Skin of body (tissue), 2 donors: ENCODE measurements around the gene RBM33. TPM values are rescaled to one million over a fixed set of nuclear protein-coding genes. Genes with fewer than 3 reads are reported as not detected.
A peak's percentile ranks its signal among the peaks of the same experiment; 100 is the strongest.

Experiments used
- DNase-seq: peaks from one replicate; lab custom pipeline; 2025; lab: John Stamatoyannopoulos, UW
- total RNA-seq: library from RNA; depleted of rRNA; stranded (reverse); fragments of >200 nt; gene quantifications from one replicate; pipeline ENCODE4 v1.2.3, GENCODE V29; 2014

RBM33 gene
- total RNA-seq, 1 donor from 2014 or later: 50.4 TPM

DNA sequence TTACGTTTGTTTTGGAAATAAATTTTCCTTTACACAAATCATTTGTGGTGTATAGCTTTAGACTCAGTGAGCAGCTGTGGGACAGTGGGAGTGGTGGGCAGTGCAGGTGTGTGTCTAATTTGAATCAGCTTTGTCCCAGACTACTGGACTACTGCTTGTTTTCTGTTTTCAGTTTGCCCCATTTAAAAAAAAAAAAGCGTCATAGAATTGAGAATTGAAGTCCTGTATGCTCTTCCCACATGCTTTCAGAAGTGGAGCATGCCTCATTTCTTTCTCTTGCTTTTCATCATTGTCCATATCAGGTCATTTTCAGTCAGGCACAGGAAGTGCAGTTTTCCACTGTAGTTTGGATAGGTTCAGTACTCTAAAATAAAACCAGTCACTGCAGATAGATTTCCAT is 101.7 kb downstream of the RBM33 start:
- no peak for DNase-seq

DNA sequence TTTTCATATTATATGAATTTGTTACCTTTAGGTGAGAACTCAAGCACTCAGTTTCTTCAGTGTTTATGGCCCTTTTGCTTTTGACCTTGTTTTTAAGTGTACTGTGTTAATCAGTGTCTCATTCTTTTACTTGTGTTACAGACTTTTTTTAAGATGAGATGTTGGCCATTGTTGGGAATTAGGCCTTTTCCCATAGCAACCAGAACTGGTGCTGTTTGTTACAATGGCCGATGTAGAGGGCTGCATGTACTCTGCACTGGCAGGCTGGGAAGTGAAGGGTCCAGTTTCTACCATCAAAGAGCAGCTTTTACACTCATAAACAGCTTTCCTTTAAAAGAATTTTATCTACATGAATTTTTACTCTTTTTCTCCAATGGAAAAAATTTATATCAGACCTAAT is 102.7 kb downstream of the RBM33 start:
- no peak for DNase-seq

DNA sequence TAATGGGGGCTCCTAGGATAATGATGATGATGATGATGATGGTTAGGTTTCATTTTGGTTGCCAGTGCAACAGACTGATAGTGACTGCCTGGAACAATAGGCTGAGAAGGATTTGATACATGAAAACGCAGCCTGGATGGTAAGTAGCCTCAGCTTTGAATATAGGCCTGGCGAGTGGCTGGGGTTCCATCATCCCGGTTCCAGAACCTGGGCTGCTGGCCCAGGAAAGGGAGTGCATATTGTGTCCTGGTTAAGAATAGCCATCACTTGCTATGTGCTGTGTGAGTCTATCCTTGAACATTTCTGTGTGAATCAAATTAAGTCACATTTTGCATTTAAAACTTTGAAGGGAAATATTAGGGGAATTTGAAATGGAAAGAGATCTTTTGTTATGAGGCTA is 105.1 kb downstream of the RBM33 start:
- DNase-seq: no peak

DNA sequence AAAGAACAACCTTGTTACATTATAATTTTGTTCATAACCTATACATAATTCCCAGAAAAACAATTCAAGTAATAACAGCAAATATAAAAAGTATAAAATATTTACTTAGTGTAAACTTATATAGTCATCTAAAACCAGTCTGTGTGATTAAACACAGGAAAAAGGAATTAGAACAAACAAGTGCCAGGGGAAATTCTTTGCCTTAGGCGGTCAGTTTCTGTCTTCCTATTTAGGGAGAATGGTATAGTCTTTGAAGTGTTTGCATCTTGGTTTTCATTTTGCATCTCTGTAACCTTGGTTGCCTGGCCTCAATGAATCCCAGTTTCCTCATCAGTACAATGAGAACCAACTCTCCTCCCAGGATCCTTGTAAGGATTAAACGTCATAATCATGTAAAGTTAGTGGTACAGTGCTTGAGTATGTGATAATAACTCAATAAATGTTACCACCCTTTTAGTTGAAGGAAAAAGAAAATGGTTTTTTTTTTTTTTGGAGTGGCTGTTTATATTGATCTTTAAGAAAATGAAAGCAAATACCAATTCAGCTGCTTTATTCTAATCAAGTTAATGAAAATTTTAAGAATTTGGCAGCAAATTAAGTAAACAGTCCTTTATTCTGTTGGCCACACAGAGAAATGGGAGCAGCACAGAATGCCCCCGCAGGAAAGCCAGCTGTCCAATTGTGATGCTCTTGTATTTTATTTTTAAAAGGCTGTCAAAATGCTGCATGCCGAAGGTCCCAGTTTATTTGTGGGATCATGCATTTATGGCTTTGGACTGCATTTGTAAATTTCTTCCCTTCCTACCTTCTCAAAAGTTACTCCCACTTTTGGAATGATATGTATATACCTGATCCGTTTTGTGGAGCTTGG is 106.0 kb downstream of the RBM33 start:
- no peak for DNase-seq

DNA sequence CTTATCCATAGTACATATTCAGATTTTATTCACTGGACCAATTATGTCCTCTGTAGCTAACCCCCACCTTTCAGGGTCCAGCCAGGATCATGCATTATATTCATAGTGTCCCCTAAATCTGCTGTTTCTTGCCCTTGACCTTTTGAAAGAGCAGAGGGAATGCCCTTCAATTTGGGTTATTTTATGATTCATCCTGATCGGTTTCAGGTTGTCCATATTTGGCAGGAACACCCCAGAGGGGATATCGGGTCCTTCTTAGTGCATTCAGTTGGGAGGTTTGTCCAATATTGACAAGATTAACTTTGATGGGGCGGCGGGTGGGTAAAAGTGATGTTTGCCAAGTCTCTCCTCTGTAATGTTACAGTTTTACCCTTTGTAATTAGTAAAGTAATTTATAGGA is 106.9 kb downstream of the RBM33 start:
- DNase-seq: no peak

DNA sequence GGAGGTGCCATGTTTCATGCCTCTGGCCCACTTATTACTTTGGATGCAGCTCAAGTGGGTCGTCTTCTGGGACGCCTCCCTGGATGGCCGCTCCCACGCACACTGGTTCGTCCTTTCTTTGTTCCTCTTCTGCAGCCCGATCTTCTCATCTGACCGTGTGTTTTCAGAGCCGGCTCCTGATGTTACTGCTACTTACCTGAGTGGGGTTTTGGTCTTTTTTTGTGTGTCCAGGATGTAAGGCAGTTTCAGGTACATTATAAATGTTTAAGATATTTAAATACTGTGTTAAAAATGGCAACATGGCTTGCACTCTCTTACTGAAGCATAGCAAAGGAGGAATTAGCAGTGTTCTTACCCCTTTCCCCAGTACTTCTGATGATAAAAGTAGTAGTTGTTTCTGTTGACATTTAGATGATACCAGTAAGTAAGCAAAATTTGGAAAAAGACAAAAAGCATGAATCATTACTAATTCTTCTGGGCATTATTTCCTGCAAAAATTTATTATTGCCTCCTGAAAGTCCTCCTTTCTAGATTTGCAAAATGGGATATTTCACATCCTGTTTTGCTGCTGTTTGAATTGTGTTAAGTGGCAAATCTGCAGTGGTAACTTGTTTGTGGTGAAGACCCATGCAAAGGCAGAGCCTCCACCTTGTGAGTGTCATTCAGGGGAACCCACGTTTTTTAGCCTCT is 108.4 kb downstream of the RBM33 start:
- DNase-seq: no peak

DNA sequence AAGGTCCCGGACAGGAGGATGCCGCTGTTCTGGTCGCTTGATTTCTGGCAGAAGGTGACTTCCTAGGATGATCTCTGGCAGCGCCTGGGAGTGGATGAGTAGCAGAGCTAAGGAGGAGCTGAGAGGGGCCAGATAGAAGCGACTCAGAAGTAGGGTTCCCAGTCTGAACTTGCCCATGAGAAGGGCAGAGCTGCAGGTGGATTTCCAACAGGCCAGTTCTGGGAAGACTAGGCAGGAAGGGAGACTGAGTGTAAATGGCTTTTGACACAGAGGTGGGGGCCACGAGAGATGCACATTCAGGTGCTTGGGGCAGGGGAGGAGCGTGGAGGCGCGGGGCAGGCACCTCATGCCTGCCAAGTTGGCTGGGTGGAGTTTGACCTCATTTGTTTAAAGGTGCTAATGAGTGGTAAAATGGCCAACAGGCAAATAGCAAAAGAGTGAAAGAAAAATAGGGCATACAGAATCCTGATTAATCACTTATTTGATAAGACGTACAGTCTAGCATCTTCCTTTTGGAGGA is 109.0 kb downstream of the RBM33 start:
- no peak for DNase-seq

DNA sequence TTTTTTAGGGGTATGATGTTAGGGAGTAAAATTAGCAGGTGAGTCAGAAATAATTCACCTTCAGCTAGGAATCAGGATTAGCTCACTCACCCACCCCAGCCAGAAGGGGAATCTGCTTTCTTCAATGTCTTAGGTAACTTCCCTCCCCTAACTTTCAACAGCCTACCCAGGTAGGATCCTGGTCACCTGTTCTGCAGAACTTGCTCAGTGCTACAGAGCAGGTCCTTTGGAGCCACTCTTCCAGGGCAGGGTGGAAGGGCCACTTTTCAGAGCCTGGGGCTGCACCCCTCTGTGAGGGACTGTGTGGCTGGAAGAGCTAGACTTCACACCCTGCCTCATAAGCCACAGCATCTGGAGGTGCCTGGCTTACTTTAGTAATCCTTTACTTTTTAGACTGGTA is 109.7 kb downstream of the RBM33 start:
- DNase-seq: no peak

DNA sequence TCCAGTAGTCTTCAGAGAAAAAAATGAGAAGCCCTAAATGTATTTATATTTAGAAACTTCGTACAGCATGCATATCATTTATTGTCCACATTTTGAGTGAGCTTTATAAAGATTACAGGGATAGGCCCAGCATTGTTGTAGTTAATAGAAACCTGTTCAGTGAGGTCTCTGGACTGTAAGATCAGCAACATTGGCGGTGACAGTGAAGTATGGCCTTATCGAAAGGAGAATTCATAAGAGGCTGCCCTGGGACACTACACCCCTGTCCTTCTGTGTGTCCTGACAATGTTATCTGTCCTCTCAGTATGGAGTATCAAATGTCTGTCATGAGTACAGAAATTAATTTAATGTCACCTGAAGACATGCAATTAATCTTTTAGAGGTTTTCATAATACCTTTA is 110.6 kb downstream of the RBM33 start:
- no peak for DNase-seq

DNA sequence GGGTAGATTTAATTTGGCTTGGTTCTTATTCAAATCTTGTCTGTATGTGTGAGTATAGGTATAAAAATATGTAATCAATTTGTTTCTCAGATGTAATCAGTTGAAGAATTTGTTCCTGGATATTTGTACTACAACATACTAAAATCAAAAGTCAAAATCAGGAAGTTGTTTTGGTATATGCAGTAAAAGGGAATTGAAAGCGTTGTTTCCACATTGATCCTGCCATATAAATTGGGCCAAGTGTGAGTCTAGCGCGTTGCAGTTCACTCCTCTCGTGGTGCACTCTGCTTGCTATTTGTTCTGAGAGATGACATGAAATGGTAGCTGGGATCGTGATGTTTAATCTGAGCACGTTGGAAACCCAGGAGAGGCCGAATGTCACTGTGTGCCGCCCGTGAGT is 111.9 kb downstream of the RBM33 start:
- no peak for DNase-seq

DNA sequence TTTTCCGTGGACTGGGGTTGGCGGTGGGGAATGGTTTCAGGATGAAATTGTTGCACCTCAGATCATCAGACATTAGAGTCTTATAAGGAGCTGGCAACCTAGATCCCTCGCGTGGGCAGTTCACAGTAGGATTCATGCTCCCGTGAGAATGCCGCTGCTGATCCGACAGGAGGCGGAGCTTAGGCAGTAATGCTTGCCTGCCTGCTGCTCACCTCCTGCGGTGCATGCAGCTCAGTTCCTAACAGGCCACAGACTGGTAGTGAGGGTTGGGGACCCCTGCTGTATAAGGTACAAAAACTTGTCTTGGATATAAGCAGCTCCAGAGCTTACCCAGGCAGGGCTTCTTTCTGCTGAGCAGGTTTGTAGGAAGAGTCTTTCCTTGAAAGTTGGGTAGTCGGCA is 113.9 kb downstream of the RBM33 start:
- no peak for DNase-seq

DNA sequence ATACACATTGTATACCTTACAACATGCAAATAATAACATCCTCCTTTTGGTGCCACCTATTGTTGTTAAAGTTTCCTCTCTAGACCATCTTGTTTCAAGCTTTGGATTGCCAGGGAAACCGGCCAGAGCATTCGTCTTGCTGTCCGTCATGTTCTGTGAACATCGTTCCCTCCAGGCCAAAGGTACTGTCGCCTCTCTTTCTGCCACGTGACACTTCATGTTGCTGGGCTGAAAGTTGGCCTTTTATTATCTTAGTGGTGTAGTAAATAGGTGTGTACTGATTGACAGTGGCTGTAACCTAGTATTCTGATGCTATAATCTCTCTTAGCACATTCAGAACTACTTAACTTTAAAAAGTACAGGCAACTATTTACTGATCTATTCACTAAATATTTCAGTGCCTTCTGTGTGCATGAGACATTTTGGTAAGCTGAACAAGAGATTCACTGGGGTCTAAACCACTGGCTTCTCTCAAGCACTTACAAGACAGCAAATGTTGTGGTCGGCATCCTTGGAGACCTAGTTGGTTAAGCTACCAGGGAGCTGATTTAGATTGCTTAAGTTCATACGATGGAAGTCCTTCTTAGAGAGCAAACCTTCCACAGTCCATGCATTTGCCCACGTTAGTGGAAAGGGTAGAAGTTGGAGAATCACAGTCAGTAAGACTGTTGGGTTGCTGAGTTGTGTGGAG is 115.4 kb downstream of the RBM33 start:
- no peak for DNase-seq

DNA sequence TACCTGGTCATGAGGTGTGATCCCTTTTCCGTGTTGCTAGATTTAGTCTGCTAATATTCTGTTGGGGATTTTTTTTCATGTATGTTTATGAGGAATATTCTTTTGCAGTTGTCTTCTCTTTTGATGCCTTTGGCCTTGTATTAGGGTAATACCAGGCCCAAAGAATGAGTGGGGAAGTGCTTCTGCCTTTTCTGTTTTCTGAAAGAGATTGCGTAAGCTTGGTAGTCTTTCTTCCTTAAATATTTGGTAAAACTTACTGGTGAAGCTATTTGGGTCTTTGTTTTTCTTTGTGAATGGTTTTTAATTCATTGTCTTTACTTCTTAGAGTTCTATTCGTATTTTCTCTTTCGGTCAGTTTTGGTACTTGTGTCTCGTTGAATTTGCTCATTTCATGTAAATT is 116.7 kb downstream of the RBM33 start:
- no peak for DNase-seq

DNA sequence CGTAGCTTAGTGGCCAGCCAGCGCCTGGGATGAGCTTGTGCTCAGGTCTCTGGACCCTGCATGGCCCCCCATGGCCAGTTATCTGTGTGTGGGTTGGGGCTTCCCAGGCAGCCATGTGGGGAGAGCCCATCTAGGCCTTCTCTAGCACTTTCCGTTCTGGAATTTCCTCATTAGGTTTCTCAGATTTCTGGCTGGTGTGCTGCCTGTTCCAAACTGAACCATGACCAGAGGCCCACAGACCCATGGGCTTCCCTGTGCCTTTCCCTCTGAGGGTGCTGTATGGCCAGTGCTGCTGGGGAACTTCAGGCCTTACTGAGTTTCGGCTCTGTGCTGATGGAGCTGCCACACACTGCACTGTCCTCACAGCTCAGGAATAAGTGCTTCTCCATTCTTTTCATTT is 117.6 kb downstream of the RBM33 start:
- DNase-seq: no peak

DNA sequence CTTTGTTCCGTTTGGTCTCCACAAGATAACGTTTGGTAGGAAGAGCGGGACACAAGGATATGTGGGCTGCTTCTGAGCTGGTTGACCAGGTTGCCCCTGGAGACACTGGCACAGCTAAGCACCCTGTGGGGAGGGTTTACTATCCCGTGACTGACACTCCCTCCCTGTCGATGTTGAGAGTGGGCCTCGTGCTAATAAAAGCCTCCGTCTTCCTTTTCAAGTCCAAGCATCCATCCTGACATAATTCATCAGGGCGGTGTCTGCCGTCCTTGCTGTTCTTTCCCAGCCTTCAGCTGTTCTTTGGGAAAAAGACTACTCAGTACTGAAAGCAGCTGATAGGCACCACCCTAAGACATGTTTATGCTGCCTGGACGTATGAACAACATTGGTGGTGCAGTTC is 118.2 kb downstream of the RBM33 start:
- no peak for DNase-seq

DNA sequence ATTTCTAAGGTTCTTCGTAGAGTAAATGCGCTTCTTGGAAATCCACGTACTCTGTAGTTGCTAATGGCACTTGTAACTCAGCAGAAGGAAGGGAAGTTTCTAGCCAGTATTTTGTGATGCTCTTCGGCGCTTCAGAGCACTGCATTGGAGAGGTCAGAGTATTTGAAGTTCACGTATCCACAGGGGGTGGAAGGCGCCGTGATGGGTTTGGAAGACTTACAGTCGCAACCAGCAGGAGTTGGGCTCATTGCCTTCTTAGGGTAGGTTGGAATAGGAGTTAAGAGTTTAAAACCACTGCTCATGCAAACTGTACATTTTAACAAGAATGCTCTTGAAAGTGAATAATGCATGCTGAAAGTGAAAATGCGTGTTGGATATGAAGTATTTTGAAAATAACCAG is 118.7 kb downstream of the RBM33 start:
- DNase-seq: no peak

DNA sequence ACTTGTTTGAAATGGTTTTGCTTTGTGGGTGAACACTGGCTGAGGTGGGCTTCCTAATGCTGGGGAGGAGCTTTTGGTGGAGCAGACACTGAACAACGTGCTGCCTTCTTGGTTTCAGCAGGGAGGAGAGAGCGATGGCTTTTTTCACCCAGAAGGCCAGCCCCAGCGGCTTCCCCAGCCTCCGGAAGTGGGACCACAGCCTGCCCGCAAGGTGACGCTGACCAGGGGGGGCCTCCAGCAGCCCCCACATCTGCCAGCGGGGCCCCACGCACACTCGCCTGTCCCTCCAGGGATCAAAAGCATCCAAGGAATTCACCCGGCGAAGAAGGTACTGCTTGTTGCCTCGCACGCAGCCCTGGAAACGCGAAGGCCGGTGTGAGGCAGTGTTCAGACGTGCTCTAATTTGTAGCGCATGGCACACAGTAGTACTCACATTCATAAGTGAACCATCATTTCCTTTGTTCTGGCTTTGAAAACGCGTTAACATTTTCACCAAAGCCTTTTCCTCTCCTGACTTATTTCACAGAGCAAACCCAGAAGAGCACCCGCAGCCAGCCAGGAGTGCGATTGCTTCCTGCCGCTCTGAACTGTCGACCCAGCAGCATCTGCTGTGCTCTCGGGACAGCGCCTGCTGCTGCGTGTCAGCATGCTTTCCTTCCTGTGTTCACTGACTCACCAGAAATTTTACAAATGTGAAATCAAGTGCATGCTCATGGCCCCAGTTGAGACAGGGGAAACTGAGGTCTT is 119.4 kb downstream of the RBM33 start:
- DNase-seq: peak; percentile 18

DNA sequence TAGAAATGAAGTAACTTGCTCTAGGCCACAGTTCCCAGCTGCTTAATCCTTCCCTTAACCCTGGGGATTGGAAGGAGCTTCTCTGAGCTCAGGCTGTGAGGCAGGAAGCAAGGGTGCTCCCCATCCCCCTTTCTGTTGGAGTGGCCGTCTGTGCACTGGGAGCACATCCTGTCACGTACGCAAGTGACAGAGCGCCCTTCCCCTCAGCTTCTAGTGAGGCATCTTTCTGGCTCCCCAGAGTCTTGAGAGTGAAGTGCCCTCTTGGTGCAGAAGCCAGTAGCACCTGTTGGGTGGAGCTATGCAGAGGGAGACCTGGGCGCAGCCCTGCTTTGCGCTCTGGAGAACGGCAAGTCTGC is 120.0 kb downstream of the RBM33 start:
- no peak for DNase-seq

DNA sequence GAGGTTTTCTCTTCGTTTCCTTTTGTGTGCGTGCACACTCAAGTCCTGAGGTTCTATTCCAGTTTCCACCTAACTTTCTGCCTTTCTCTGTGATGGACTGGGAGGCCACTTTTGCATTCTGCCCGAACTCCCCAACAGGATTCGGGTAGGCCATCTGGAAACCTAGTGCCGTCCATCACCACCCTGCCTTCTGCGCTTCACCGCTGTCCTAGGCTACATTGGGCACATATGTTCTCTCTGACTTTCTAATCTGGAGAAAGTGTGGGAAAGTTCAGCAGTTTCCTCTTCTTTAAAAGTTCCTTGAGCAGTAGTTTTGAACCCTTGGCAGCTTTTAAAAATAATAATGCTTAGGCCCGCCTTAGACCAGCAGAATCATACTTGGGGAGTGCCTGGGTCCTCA is 121.0 kb downstream of the RBM33 start:
- no peak for DNase-seq

DNA sequence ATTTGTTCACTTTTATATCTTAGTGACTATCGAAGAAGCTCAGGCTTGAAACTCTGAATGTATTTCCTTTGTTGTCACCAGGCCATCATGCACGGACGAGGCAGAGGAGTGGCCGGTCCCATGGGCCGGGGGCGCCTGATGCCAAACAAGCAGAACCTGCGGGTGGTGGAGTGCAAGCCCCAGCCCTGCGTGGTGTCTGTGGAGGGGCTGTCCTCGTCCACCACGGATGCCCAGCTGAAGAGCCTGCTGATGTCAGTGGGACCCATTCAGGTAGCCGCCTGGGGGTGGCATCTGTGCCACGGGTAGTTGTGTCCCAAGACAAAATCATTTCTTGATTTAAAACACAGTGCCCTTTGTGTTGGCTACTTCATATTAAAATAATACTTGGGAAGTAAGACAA is 121.9 kb downstream of the RBM33 start:
- no peak for DNase-seq
